ENCODE measurements around the gene SLC6A8. TPM values are rescaled to one million over a fixed set of nuclear protein-coding genes. Genes with fewer than 3 reads are reported as not detected.
"Not testable (repeated sequence)": the region's sequence is repeated elsewhere in the genome, so short reads cannot be mapped to it uniquely, and the experiment has no call there.

SLC6A8 gene
- total RNA-seq, 1 donor from 2014 or later = 8.0 TPM

GRCh38 chrX:153740631-153741222, 53.0 kb downstream of the SLC6A8 start:
- intact Hi-C loops (cut with DNase I) = no loop called here
- no peaks in the 10 kb centered on the region for H3K4me1 ChIP-seq
- TF ChIP-seq CTCF (IDR thresholded peaks at IDR 0.05) = no peak
- ATAC-seq (no peak), DNase-seq (no peak)
- H3K9me3 ChIP-seq = no peaks in the 10 kb centered on the region
- H3K27ac ChIP-seq = no peak overlapping the region
- H3K27me3 ChIP-seq = no peaks in the 10 kb centered on the region
- H3K36me3 ChIP-seq = no peaks in the 10 kb centered on the region
- no peak overlapping the region for H3K4me3 ChIP-seq

- no peak for TF ChIP-seq CTCF (IDR thresholded peaks at IDR 0.05)
- DNase-seq = no peak
- H3K27ac ChIP-seq = no peak overlapping the region
- no peaks in the 10 kb centered on the region for H3K36me3 ChIP-seq
- H3K4me1 ChIP-seq = no peaks in the 10 kb centered on the region
- H3K9me3 ChIP-seq = no peaks in the 10 kb centered on the region
- no peaks in the 10 kb centered on the region for H3K27me3 ChIP-seq
- ATAC-seq = no peak
- no peak overlapping the region for H3K4me3 ChIP-seq
- intact Hi-C loops (cut with DNase I) = no loop called here
These were observed 53.7 kb downstream of the SLC6A8 start for GRCh38 chrX:153741446-153741845.

- H3K27me3 ChIP-seq; intact Hi-C loops (cut with DNase I); DNase-seq; H3K9me3 ChIP-seq; ATAC-seq; H3K4me1 ChIP-seq; H3K36me3 ChIP-seq; H3K27ac ChIP-seq; H3K4me3 ChIP-seq: not testable (repeated sequence)
These were observed 54.4 kb downstream of the SLC6A8 start for GRCh38 chrX:153742111-153742510.

- ATAC-seq; H3K27ac ChIP-seq; H3K27me3 ChIP-seq; DNase-seq; H3K9me3 ChIP-seq; intact Hi-C loops (cut with DNase I); H3K4me1 ChIP-seq; H3K4me3 ChIP-seq; H3K36me3 ChIP-seq: not testable (repeated sequence)
These were observed 55.2 kb downstream of the SLC6A8 start for GRCh38 chrX:153742796-153743467.

GRCh38 chrX:153743468-153744209, 55.9 kb downstream of the SLC6A8 start:
- ATAC-seq; H3K36me3 ChIP-seq; H3K9me3 ChIP-seq; H3K27me3 ChIP-seq; H3K4me1 ChIP-seq; H3K27ac ChIP-seq; intact Hi-C loops (cut with DNase I): not testable (repeated sequence)
- DNase-seq = peak; percentile 81
- H3K4me3 ChIP-seq = peak overlapping the region; percentile 14

- H3K36me3 ChIP-seq = no peaks in the 10 kb centered on the region
- DNase-seq (no peak), ATAC-seq (no peak)
- intact Hi-C loops (cut with DNase I) = no loop called here
- peak overlapping the region; percentile 14 for H3K4me3 ChIP-seq
- H3K27ac ChIP-seq = no peak overlapping the region
- no peaks in the 10 kb centered on the region for H3K4me1 ChIP-seq
- H3K9me3 ChIP-seq = no peaks in the 10 kb centered on the region
- no peaks in the 10 kb centered on the region for H3K27me3 ChIP-seq
- peak; percentile 8 for TF ChIP-seq CTCF (IDR thresholded peaks at IDR 0.05)
These were observed 56.7 kb downstream of the SLC6A8 start for GRCh38 chrX:153744210-153745066.

GRCh38 chrX:153745067-153745433, 57.3 kb downstream of the SLC6A8 start:
- DNase-seq = peak; percentile 41
- H3K27ac ChIP-seq; intact Hi-C loops (cut with DNase I); H3K36me3 ChIP-seq; H3K9me3 ChIP-seq; H3K4me3 ChIP-seq; H3K27me3 ChIP-seq; ATAC-seq; H3K4me1 ChIP-seq: not testable (repeated sequence)

Other genes with a start within 250 kb of the SLC6A8 start
- 1.2 TPM for gene TREX2, start 241.9 kb upstream of the SLC6A8 start, total RNA-seq
- gene HAUS7, start 217.3 kb upstream of the SLC6A8 start, total RNA-seq = 23.0 TPM
- gene BGN, start 192.9 kb upstream of the SLC6A8 start, total RNA-seq = 205 TPM
- not detected for gene ATP2B3, start 170.3 kb upstream of the SLC6A8 start, total RNA-seq
- 18.9 TPM for gene CCNQ, start 88.8 kb upstream of the SLC6A8 start, total RNA-seq
- gene DUSP9, start 40.7 kb upstream of the SLC6A8 start, total RNA-seq = not detected
- 0.72 TPM for gene PNCK, start 14.1 kb upstream of the SLC6A8 start, total RNA-seq
- gene BCAP31, start 36.5 kb downstream of the SLC6A8 start, total RNA-seq = 233 TPM
- gene ABCD1, start 36.9 kb downstream of the SLC6A8 start, total RNA-seq = 15.1 TPM
- 3.3 TPM for gene PLXNB3, start 76.3 kb downstream of the SLC6A8 start, total RNA-seq
- not detected for gene SRPK3, start 93.1 kb downstream of the SLC6A8 start, total RNA-seq
- gene IDH3G, start 106.4 kb downstream of the SLC6A8 start, total RNA-seq = 42.7 TPM
- gene SSR4, start 106.7 kb downstream of the SLC6A8 start, total RNA-seq = 204 TPM
- gene PDZD4, start 142.6 kb downstream of the SLC6A8 start, total RNA-seq = 8.3 TPM
- 1.2 TPM for gene L1CAM, start 198.2 kb downstream of the SLC6A8 start, total RNA-seq
- 3.0 TPM for gene AVPR2, start 216.7 kb downstream of the SLC6A8 start, total RNA-seq
- 69.8 TPM for gene ARHGAP4, start 238.3 kb downstream of the SLC6A8 start, total RNA-seq
- gene NAA10, start 247.1 kb downstream of the SLC6A8 start, total RNA-seq = 84.6 TPM